Peyer's patch (tissue), 4 donors: ENCODE measurements around the gene ARHGAP24.

Experiments used
- CTCF ChIP-seq, 6 experiments: fragments of 450-650 bp in 4 of 6; fragments of 200-600 bp in 2 of 6; sonication (generic) in 1 of 6; IDR thresholded peaks; one replicate each; pipeline ENCODE4 v1.5.1; 2017 to 2019; ENCODE audit warnings: antibody characterized with exemption in 6 of 6, mild to moderate bottlenecking in 3 of 6, moderate library complexity in 1 of 6
- POLR2A ChIP-seq, 2 donors: fragments of 450-650 bp; IDR thresholded peaks; one replicate each; pipeline ENCODE4 v1.5.1; 2017; ENCODE audit warnings: antibody characterized with exemption in 2 of 2, mild to moderate bottlenecking in 2 of 2, moderate library complexity in 2 of 2

DNA sequence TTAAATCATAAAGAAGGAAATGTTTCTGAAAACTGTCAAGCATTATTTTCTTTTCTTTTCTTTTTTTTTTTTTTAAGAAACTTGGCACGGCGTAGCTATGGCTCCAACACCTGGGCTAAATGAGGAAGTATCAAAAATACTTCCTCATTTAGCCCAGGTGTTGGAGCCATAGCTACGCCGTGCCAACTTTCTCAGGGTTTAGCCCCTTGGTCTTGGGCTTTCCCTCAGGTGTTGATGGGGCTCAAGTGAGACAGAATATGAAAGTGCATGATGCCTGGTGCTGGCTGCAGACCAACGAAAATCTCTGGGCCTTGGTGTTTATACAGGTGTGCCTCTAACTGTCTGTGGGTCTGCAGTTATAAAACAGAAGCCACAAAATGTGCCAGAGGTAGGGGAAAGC, 132.7 kb downstream of the ARHGAP24 start:
- TF ChIP-seq CTCF (IDR thresholded peaks at IDR 0.05), result no peak
- no peak for TF ChIP-seq POLR2A (IDR thresholded peaks at IDR 0.05)
